Measurements from ENCODE around the gene ACADS. TPM values are rescaled to one million over a fixed set of nuclear protein-coding genes. Genes with fewer than 3 reads are reported as not detected.
A peak's percentile ranks its signal among the peaks of the same experiment; 100 is the strongest.

Gene ACADS
- total RNA-seq, 1 donor from 2014 or later: 0.88 TPM

GRCh38 chr12:120741476-120742421 lies 16.1 kb downstream of the ACADS start:
- no peak for DNase-seq (ENCODE audit: low spot score)
- no peak overlapping the region for H3K4me3 Mint-ChIP-seq
- H3K27ac Mint-ChIP-seq: no peak overlapping the region
- H3F3A ChIP-seq (ENCODE audit: low read depth): no peaks in the 10 kb centered on the region
- H3K4me2 ChIP-seq: no peak overlapping the region
- H3K9me3 Mint-ChIP-seq: no peaks in the 10 kb centered on the region
- TF ChIP-seq CTCF (IDR thresholded peaks at IDR 0.05) (no peak), EZH2phosphoT487 (IDR thresholded peaks at IDR 0.05) (no peak), EZH2 (IDR thresholded peaks at IDR 0.05) (no peak)
- H3K4me3 ChIP-seq: no peak overlapping the region
- no peaks in the 10 kb centered on the region for H3K36me3 Mint-ChIP-seq
- no peak overlapping the region for H2AFZ ChIP-seq (replicated peaks)
- no peaks in the 10 kb centered on the region for H3K79me2 ChIP-seq (ENCODE audit: low read depth)
- no peaks in the 10 kb centered on the region for H3K27me3 Mint-ChIP-seq (ENCODE audit: insufficient read depth, low read depth)
- H4K20me1 ChIP-seq (ENCODE audit: low read depth): no peaks in the 10 kb centered on the region
- H3K27ac ChIP-seq: no peak overlapping the region
- no peaks in the 10 kb centered on the region for H3K9me3 ChIP-seq (ENCODE audit: low read depth)
- H3K4me1 ChIP-seq: no peaks in the 10 kb centered on the region
- H3K36me3 ChIP-seq: no peaks in the 10 kb centered on the region
- no peaks in the 10 kb centered on the region for H3K27me3 ChIP-seq
- no peaks in the 10 kb centered on the region for H3K4me1 Mint-ChIP-seq
- no peak overlapping the region for H3K9ac ChIP-seq

GRCh38 chr12:120744922-120745493 lies 19.4 kb downstream of the ACADS start:
- Histone ChIP-seq H3K27ac (no peak overlapping the region), H3K27me3 (no peaks in the 10 kb centered on the region), H3F3A (ENCODE audit: low read depth) (no peaks in the 10 kb centered on the region), H3K4me3 (no peak overlapping the region), H3K79me2 (ENCODE audit: low read depth) (no peaks in the 10 kb centered on the region), H3K36me3 (no peaks in the 10 kb centered on the region), H2AFZ (replicated peaks) (no peak overlapping the region), H3K9me3 (ENCODE audit: low read depth) (no peaks in the 10 kb centered on the region), H3K4me2 (no peak overlapping the region), H3K9ac (no peak overlapping the region), H3K4me1 (no peaks in the 10 kb centered on the region), H4K20me1 (ENCODE audit: low read depth) (no peaks in the 10 kb centered on the region)
- Mint-ChIP-seq H3K27ac (no peak overlapping the region), H3K4me3 (no peak overlapping the region), H3K27me3 (ENCODE audit: insufficient read depth, low read depth) (peaks cover 3% of the 10 kb centered on the region), H3K36me3 (no peaks in the 10 kb centered on the region), H3K4me1 (peaks cover 8% of the 10 kb centered on the region), H3K9me3 (no peaks in the 10 kb centered on the region)
- DNase-seq (ENCODE audit: low spot score): no peak
- TF ChIP-seq EZH2 (IDR thresholded peaks at IDR 0.05) (no peak), CTCF (IDR thresholded peaks at IDR 0.05) (no peak)

GRCh38 chr12:120748242-120748641 lies 22.6 kb downstream of the ACADS start:
- TF ChIP-seq EZH2phosphoT487 (IDR thresholded peaks at IDR 0.05) (no peak), CTCF (IDR thresholded peaks at IDR 0.05) (no peak), EZH2 (IDR thresholded peaks at IDR 0.05) (no peak)
- Histone ChIP-seq H3K4me1 (no peaks in the 10 kb centered on the region), H3K36me3 (no peaks in the 10 kb centered on the region), H3K9ac (no peak overlapping the region), H3K79me2 (ENCODE audit: low read depth) (no peaks in the 10 kb centered on the region), H3K9me3 (ENCODE audit: low read depth) (no peaks in the 10 kb centered on the region), H3F3A (ENCODE audit: low read depth) (no peaks in the 10 kb centered on the region), H3K27me3 (no peaks in the 10 kb centered on the region), H3K4me3 (no peak overlapping the region), H3K4me2 (no peak overlapping the region), H3K27ac (no peak overlapping the region), H2AFZ (replicated peaks) (no peak overlapping the region), H4K20me1 (ENCODE audit: low read depth) (no peaks in the 10 kb centered on the region)
- Mint-ChIP-seq H3K4me3 (no peak overlapping the region), H3K36me3 (no peaks in the 10 kb centered on the region), H3K9me3 (no peaks in the 10 kb centered on the region), H3K27ac (peak overlapping the region; percentile 23), H3K27me3 (ENCODE audit: insufficient read depth, low read depth) (peaks cover 3% of the 10 kb centered on the region), H3K4me1 (peaks cover 8% of the 10 kb centered on the region)
- no peak for DNase-seq (ENCODE audit: low spot score)

Data from neural progenitor cell (in vitro differentiated cells).